GM11168 (cell line): Measurements from ENCODE around the gene C12orf42.
"Not testable (repeated sequence)": the region's sequence is repeated elsewhere in the genome, so short reads cannot be mapped to it uniquely, and the experiment has no call there.

Source experiments
- in situ Hi-C: fragments of 300-500 bp; cut with MboI; formaldehyde crosslinking; loops from one replicate; pipeline ENCODE4 v1.12.0; 2022; ENCODE audit warnings: low sequenced_read_pairs; ENCODE audit not compliant: unreplicated experiment

The C12orf42 gene

GRCh38 chr12:103431387-103431786, 64.4 kb downstream of the C12orf42 start:
- in situ Hi-C loops, result no loop called here

GRCh38 chr12:103425674-103426073, 70.1 kb downstream of the C12orf42 start:
- in situ Hi-C loops, result not testable (repeated sequence)

GRCh38 chr12:103424849-103425586, 70.8 kb downstream of the C12orf42 start:
- in situ Hi-C loops, result not testable (repeated sequence)

GRCh38 chr12:103423516-103423910, 72.3 kb downstream of the C12orf42 start:
- in situ Hi-C loops, result no loop called here

GRCh38 chr12:103422746-103423515, 72.8 kb downstream of the C12orf42 start:
- in situ Hi-C loops, result no loop called here

GRCh38 chr12:103422328-103422727, 73.4 kb downstream of the C12orf42 start:
- in situ Hi-C loops, result no loop called here

GRCh38 chr12:103421402-103421801, 74.4 kb downstream of the C12orf42 start:
- in situ Hi-C loops, result no loop called here

- in situ Hi-C loops, result no loop called here
Observed at GRCh38 chr12:103415681-103416080, 80.1 kb downstream of the C12orf42 start.

GRCh38 chr12:103401421-103401820, 94.3 kb downstream of the C12orf42 start:
- in situ Hi-C loops, result no loop called here

GRCh38 chr12:103399986-103400385, 95.8 kb downstream of the C12orf42 start:
- in situ Hi-C loops, result no loop called here

- in situ Hi-C loops, result no loop called here
Observed at GRCh38 chr12:103397536-103397935, 98.2 kb downstream of the C12orf42 start.

GRCh38 chr12:103392722-103393121, 103.0 kb downstream of the C12orf42 start:
- in situ Hi-C loops, result no loop called here

GRCh38 chr12:103391103-103391502, 104.7 kb downstream of the C12orf42 start:
- in situ Hi-C loops, result no loop called here

- in situ Hi-C loops, result no loop called here
Observed at GRCh38 chr12:103387385-103387784, 108.4 kb downstream of the C12orf42 start.

GRCh38 chr12:103386451-103386850, 109.3 kb downstream of the C12orf42 start:
- in situ Hi-C loops, result no loop called here

GRCh38 chr12:103382736-103383346, 112.9 kb downstream of the C12orf42 start:
- in situ Hi-C loops, result no loop called here

- in situ Hi-C loops, result no loop called here
Observed at GRCh38 chr12:103382119-103382518, 113.6 kb downstream of the C12orf42 start.

- in situ Hi-C loops, result no loop called here
Observed at GRCh38 chr12:103379670-103380069, 116.1 kb downstream of the C12orf42 start.

- in situ Hi-C loops, result no loop called here
Observed at GRCh38 chr12:103373088-103373523, 122.7 kb downstream of the C12orf42 start.

GRCh38 chr12:103369929-103370328, 125.8 kb downstream of the C12orf42 start:
- in situ Hi-C loops, result no loop called here

GRCh38 chr12:103368167-103368566, 127.6 kb downstream of the C12orf42 start:
- in situ Hi-C loops, result no loop called here
